Colon (tissue), 2 donors: ENCODE results near the gene AGPAT2.

Source experiments
- FAIRE-seq: peaks from 2 replicates; lab custom pipeline; 2012; peaks lifted over from hg19 to GRCh38; lab: Jason Lieb, UNC
- donor health status: control.
- donor health status: control.

The AGPAT2 gene

GRCh38 chr9:136687721-136688223 lies 515 bp upstream of the AGPAT2 start:
- no peak for FAIRE-seq

DNA sequence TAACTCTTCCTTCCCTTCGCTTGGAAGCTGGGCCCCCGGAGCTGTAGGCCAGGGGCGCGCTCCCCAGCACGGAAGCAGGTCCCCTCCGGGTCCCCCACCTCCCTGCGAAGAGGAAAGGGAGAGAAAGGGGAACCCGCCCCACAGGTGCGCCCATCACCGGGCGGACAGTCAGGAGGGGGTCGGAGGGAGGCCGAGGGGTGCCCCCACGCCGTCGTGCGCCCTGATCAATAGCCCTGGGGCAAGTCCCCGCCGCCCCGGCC lies 793 bp downstream of the AGPAT2 start:
- no peak for FAIRE-seq

DNA sequence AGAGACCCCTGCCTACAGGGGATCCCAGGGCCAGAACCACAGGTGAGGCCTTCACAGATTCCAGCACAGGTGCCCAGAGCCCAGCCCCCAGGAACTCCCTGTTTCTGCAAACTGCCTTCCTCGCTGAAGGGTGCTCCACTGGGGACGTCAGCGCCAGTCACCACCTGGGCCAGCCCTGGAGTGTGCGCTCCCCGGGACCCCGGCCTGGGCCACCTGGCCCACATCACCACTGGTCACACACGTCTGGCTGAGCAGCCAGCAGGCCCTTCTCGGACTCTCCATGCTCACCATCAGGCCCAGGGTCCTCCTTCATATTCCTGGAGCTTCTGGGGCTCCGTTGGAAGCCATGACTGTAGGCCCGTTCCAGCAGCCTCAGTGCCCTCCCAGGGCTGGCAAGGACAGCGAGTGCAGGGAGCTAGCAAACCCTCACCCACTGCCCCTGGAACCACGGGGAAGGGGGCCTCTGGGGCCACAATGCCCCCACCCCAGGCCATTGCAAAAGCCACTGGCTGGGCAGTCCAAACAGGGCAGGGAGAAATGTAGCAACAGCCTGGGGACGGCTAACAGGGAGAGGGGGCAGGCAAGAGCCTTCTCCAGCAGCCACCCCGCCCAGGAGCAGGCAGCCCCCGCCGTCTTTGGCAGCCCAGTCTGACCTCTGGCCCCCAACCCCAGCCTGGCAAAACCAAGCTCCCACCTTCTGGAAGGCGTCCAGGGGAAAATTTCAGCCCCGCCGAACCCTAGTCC lies 1.3 kb downstream of the AGPAT2 start:
- no peak for FAIRE-seq

DNA sequence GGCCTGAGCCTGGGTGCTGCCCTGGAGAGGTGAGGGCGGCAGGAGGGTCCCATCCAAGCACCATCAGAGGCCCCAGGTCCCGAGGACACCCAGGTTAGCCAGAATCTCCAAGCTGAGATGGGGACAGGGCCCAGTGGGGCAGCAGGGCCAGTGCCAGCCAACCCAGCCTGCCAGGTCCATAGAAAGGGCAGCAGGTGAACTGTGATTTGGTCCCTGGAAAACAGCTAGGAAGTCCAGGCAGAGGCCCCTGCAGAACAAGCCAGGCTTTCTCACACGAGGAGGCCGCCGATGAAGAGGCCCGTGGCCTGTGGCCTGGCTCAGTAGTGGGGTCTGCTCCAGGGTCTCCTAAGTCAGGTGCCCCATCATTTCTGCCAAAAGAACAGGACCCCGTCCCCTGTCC lies 2.0 kb downstream of the AGPAT2 start:
- FAIRE-seq: no peak

GRCh38 chr9:136684799-136685198 lies 2.5 kb downstream of the AGPAT2 start:
- FAIRE-seq: no peak

GRCh38 chr9:136684339-136684738 lies 2.9 kb downstream of the AGPAT2 start:
- FAIRE-seq: no peak

- FAIRE-seq: no peak
Observed at GRCh38 chr9:136683755-136684154, 3.5 kb downstream of the AGPAT2 start.

DNA sequence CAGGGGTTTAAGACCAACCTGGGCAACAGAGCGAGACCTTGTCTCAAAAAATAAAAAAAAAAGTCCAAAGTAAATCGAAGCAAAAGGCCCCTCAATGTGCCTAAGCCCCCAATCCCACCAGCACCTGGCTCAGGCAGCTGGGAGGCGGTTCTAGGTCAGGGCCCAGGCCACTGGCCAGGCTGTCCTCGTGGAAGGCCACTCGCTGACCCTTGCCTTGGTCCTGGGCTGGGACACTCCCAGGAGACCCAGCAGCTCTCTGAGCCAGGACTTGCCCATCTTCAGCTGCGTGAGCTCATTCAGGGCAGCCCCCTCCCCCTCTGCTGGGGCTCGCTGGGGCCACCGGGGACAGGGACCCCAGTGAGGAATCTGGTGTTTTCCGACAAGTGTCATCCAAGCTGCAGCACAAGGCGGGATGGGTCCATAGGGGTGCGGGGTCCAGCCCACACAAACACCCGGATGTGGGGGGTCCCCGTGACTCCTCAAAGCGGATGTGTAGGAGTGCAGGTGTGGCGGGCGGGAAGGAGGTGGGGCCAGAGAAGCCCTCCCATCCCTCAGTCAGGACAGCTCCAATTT lies 4.0 kb downstream of the AGPAT2 start:
- FAIRE-seq: no peak

DNA sequence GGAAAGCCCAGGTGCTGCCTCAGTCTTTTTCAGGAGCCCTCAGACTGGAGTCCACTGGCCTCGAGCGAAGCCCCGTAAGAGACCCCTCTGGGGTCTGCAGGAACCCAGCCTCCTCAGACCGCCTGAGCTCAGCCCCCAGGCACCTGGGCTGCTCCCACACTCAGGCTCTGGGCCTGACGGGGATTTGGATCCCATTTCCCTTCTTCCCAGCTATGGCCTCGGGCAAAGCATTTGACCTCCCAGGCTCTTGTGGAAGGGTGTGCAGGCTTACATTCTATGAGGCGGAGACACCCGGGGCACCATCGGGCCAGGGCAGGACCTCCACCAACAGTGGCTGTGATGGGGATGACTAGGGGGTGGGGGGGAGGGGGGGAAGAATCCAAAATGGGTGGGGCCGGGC lies 4.5 kb downstream of the AGPAT2 start:
- no peak for FAIRE-seq

- no peak for FAIRE-seq
Observed at GRCh38 chr9:136681945-136682699, 5.1 kb downstream of the AGPAT2 start.

DNA sequence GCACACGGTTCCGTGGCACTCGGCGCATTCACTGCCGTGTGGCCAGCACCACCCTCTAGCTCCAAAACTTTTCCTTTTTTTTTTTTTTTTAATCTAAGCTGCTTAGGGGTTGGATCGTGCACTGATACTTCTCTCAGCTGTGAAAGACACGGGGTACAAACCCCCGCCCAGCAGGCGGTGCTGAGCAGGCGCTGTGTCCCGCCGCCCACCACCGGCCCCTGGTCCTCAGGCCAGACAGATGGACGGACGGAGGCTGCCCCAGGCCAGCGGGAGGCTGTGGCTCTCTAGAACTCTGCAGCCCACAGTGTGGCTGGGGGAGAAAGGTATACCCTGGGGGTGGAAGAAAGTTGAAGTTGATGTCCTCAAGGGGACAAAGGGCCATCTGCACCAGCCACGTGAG lies 6.2 kb downstream of the AGPAT2 start:
- FAIRE-seq: no peak

GRCh38 chr9:136679431-136679941 lies 7.8 kb downstream of the AGPAT2 start:
- no peak for FAIRE-seq

GRCh38 chr9:136678624-136679023 lies 8.6 kb downstream of the AGPAT2 start:
- FAIRE-seq: no peak

- no peak for FAIRE-seq
Observed at GRCh38 chr9:136678034-136678433, 9.2 kb downstream of the AGPAT2 start.

DNA sequence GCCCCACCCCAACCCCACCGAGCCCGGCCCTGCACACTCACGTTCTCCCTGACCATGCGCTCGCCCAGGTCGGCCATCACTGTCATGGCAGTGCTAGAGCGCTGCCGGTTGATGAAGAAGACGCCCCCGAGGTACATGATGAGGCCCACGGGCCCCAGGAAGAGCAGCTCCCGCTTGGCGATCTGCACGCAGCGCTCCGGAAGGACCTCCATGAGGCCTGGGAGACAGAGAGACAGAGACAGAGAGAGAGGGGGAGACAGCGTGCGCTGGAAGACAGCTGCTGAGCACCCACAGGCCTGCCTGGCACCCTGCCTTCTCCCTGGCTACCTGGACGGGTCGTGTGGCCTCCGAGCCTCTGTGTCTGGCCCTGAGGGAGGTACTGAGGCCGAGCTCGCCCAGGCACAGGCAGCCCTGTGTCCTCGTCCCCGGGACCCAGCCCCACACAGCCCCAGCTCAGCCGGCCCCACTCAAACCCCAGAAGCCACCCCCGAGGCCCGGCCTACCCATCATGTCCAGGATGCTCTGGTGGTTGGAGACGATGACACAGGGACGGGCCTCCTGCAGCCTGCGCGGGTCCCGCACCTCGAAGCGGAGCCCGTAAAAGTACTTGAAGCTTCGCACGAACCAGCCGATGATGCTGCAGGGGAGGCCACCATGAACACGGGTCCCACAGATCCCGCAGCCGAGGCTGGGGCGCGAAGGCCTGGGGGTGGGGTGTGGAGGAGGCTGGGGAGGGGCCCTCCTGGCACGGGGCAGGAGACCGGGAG lies 10.2 kb downstream of the AGPAT2 start:
- FAIRE-seq: no peak

DNA sequence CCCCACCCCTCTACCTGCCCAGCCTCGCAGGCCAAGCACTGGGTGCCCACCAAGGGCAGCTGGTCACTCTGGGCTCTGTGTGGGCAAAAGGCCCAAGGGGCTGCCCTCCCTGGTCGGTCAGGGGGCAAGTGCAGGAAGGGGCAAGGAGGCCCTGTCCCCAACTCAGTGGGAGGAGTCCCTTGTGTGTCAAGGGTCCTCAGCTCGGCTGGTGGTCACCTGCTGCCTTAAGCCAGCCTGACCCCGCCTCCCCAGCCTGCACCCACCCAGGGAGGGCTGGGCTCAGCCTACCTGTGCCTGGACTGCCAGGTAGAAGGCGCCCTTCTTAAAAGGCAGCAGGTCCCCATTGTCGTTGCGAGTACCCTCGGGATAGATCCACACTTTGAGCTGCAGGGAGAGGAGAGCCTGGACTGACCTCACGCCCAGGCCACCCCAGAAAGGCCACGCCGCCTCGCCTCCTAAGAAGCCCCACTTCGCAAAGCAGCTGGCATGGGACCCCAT lies 10.9 kb downstream of the AGPAT2 start:
- no peak for FAIRE-seq

DNA sequence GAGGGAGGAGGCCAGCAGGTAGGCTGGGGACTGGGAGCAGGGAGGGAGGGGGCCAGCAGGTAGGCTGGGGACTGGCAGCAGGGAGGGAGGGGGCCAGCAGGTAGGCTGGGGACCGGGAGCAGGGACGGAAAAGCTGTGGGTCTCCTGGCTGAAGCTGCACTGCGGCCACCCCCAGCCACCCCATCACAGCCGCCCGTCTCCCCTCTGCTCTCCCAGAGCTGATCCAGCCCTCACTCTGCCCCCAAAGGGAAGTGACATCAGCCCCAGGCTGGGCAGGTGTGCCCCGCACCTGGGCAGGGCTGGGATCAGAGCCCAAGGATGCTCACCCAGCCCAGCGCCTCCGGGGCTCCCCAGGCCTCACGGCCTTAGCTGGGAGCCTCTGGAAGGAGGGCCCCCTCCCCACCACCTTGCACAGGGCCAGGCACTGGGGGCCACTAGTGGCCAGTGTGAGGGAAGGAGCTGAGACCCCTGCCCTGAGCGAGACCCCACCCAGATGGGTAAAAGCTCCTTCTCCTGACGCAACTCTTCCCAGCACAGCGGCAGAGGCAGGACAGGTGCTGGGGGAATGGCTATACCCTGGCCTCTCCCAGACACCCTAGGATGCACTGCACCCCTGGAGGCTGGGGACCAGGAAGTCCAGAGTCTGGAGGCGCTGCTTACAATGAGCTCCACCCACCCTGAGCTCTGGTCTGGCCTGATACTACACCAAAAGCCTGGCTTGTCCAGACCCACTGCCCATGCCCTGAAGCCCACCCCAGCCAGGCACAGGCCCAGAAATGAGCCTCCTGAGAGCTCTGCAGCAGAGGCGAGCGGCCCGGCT lies 11.6 kb downstream of the AGPAT2 start:
- FAIRE-seq: no peak

GRCh38 chr9:136674786-136675349 lies 12.4 kb downstream of the AGPAT2 start:
- FAIRE-seq: no peak

GRCh38 chr9:136673975-136674785 lies 13.1 kb downstream of the AGPAT2 start:
- no peak for FAIRE-seq
